ENCODE results near the gene FLNB.

DNA sequence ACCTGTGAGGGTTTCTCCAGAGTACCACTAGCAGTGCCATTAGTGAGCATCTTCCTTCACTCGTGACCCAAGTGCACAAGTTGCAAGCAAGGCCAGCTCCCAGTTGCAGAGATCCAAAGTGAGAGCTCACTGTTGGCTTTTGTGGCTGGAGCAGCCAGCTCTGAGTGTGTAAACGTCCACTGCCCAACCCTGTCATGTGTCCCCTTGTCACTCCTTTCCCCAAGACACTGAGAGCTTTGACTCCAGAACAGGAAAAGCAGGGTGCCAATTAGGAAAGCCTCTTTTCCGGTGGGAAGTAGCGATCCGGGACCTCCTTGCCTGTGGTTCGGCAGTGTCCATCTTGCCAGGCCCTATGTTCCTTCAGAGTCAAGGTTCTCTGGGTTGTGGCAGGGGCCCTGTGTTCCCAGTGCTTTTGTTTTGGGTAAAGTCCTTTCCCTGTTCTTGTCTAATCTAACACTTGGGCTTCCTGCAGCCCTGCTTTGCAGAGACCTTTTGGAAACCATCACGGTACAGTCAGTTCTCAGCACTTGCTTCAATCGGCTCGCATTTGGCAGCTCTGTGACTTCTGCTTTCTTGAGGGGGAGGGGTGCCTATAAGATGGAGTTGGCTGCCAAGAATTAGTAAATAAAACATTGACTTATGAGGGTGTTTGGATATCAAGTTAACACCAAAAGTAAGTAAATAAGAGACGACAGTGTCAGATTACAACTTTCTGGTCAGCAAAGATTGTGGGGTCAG is 112.0 kb downstream of the FLNB start:
- TF ChIP-seq WT1 (tag by site-specific recombination; IDR thresholded peaks at IDR 0.05), result no peak
- TF ChIP-seq, protein P1, sequence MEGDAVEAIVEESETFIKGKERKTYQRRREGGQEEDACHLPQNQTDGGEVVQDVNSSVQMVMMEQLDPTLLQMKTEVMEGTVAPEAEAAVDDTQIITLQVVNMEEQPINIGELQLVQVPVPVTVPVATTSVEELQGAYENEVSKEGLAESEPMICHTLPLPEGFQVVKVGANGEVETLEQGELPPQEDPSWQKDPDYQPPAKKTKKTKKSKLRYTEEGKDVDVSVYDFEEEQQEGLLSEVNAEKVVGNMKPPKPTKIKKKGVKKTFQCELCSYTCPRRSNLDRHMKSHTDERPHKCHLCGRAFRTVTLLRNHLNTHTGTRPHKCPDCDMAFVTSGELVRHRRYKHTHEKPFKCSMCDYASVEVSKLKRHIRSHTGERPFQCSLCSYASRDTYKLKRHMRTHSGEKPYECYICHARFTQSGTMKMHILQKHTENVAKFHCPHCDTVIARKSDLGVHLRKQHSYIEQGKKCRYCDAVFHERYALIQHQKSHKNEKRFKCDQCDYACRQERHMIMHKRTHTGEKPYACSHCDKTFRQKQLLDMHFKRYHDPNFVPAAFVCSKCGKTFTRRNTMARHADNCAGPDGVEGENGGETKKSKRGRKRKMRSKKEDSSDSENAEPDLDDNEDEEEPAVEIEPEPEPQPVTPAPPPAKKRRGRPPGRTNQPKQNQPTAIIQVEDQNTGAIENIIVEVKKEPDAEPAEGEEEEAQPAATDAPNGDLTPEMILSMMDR (tag by site-specific recombination; IDR thresholded peaks at IDR 0.05), result no peak
- no peak for TF ChIP-seq ZNF558 (tag by site-specific recombination; IDR thresholded peaks at IDR 0.05)
- TF ChIP-seq ZNF48 (tag by site-specific recombination; IDR thresholded peaks at IDR 0.05), result no peak
- TF ChIP-seq, protein P2, sequence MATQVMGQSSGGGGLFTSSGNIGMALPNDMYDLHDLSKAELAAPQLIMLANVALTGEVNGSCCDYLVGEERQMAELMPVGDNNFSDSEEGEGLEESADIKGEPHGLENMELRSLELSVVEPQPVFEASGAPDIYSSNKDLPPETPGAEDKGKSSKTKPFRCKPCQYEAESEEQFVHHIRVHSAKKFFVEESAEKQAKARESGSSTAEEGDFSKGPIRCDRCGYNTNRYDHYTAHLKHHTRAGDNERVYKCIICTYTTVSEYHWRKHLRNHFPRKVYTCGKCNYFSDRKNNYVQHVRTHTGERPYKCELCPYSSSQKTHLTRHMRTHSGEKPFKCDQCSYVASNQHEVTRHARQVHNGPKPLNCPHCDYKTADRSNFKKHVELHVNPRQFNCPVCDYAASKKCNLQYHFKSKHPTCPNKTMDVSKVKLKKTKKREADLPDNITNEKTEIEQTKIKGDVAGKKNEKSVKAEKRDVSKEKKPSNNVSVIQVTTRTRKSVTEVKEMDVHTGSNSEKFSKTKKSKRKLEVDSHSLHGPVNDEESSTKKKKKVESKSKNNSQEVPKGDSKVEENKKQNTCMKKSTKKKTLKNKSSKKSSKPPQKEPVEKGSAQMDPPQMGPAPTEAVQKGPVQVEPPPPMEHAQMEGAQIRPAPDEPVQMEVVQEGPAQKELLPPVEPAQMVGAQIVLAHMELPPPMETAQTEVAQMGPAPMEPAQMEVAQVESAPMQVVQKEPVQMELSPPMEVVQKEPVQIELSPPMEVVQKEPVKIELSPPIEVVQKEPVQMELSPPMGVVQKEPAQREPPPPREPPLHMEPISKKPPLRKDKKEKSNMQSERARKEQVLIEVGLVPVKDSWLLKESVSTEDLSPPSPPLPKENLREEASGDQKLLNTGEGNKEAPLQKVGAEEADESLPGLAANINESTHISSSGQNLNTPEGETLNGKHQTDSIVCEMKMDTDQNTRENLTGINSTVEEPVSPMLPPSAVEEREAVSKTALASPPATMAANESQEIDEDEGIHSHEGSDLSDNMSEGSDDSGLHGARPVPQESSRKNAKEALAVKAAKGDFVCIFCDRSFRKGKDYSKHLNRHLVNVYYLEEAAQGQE (tag by site-specific recombination; IDR thresholded peaks at IDR 0.05), result no peak
- no peak for TF ChIP-seq ZNF2 (tag by site-specific recombination; IDR thresholded peaks at IDR 0.05)
- no peak for TF ChIP-seq ZNF292 (tag by site-specific recombination; IDR thresholded peaks at IDR 0.05; ENCODE audit: borderline replicate concordance, low read depth)
- no peak for TF ChIP-seq ZNF274 (IDR thresholded peaks at IDR 0.05; ENCODE audit: low read length)
- no peak for TF ChIP-seq ZNF274 (tag by site-specific recombination; IDR thresholded peaks at IDR 0.05; ENCODE audit: borderline replicate concordance)
- no peak for TF ChIP-seq ZEB2 (tag by site-specific recombination; IDR thresholded peaks at IDR 0.05)
- no peak for TF ChIP-seq ZNF664 (tag by site-specific recombination; IDR thresholded peaks at IDR 0.05)

Data from HEK293 (cell line).